HPDE6-E6E7 (cell line): ENCODE measurements around the gene SCAMP2.

ENCODE experiments used
- DNase-seq: peaks from one replicate; pipeline ENCODE4 v3.0.0; 2011; ENCODE audit warnings: missing footprints; ENCODE audit errors: extremely low spot score

SCAMP2 gene

GRCh38 chr15:74798388-74799254 lies 74.5 kb downstream of the SCAMP2 start:
- no peak for DNase-seq

GRCh38 chr15:74795966-74796625 lies 77.1 kb downstream of the SCAMP2 start:
- no peak for DNase-seq

DNA sequence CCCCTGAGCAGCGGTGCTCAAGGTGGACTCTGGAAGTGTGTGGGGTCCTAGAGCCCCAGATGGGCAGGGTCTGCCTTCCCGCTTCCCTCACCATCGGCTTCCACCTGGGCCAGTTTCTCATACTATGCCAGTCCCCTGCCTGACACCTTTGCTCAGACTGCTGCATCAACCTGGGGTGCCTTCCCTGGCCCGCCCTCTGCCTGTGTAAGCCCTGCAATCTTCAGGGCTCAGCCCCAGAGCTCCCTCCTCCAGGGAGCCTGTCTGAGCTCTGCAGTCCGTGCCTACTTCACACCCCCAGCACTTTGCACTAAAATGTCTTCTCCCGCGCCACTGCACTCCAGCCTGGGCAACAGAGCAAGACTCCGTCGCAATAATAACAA lies 78.2 kb downstream of the SCAMP2 start:
- no peak for DNase-seq

DNA sequence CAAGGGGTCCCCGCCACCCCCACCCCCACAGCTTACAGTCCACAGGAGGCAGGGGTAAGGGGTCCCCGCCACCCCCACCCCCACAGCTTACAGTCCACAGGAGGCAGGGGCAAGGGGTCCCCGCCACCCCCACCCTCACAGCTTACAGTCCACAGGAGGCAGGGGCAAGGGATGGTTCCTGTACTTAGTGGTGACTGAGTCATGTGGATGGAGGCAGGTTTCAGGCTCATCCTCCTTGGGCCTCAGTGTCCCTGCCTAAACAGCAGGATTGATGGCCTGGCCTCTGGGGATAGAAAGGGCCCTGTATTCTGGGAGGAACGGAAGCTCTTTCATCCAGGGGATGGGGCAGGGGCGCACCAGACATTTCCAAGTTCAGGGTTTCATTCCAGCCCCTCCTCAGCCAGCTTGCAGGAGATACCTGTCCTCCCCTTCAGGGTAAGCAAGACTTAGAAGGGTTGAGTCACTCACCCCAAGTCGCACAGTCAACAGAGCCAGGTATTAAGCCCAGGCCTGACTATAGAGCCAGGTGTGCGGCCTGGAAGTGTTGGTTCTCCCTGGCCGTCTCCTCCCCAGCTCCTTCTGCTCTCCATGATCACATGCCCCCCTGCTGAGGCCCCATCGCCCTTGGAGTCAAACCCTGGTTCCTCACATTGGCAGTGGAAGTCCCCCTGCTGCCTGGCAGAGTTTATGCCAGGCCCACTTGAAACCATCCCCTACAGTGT lies 78.8 kb downstream of the SCAMP2 start:
- DNase-seq, result no peak
